K562 (cell line): ENCODE results near the gene FARSA. TPM values are rescaled to one million over a fixed set of nuclear protein-coding genes. Genes with fewer than 3 reads are reported as not detected.

Experiments used
- CBFB ChIP-seq: sonication (generic); formaldehyde crosslinking; IDR thresholded peaks from 2 replicates; pipeline ENCODE4 v1.4.0; 2020; ENCODE audit warnings: mild to moderate bottlenecking, missing genetic modification reagents
- CBX1 ChIP-seq: sonication (generic); IDR thresholded peaks from 2 replicates; pipeline ENCODE4 v1.6.1; 2016; ENCODE audit warnings: antibody characterized with exemption, low read depth, mild to moderate bottlenecking
- CXXC5 ChIP-seq: fragments of 250-450 bp; sonication (Bioruptor Pico); IDR thresholded peaks from 2 replicates; pipeline ENCODE4 v1.8.0; 2022; ENCODE audit warnings: inconsistent platforms, mild to moderate bottlenecking, moderate library complexity
- ELF4 ChIP-seq: fragments of 450-650 bp; formaldehyde crosslinking; IDR thresholded peaks from 2 replicates; pipeline ENCODE4 v1.4.0; 2022; ENCODE audit warnings: missing genetic modification characterization
- FOXJ2 ChIP-seq: fragments of 200-800 bp; sonication (Bioruptor generic); IDR thresholded peaks from 2 replicates; pipeline ENCODE4 v1.6.1; 2016; ENCODE audit warnings: missing genetic modification characterization, missing compliant biosample characterization
- KDM2B ChIP-seq: fragments of 250-450 bp; sonication (Bioruptor Pico); IDR thresholded peaks from 2 replicates; pipeline ENCODE4 v1.8.0; 2021; ENCODE audit warnings: mild to moderate bottlenecking, moderate library complexity
- MEIS2 ChIP-seq: fragments of 450-650 bp; IDR thresholded peaks from 2 replicates; pipeline ENCODE4 v1.6.1; 2014; ENCODE audit warnings: mild to moderate bottlenecking; ENCODE audit not compliant: partially characterized antibody
- MTA2 ChIP-seq: fragments of 450-650 bp; IDR thresholded peaks from 2 replicates; pipeline ENCODE4 v1.6.1; 2016; ENCODE audit warnings: low read depth
- POLR2G ChIP-seq: fragments of 200-400 bp; formaldehyde crosslinking; IDR thresholded peaks from 2 replicates; pipeline ENCODE4 v1.6.1; 2017; ENCODE audit warnings: low read depth, mild to moderate bottlenecking, antibody characterized with exemption, low read length, moderate library complexity
- POU5F1 ChIP-seq: fragments of 150-350 bp; IDR thresholded peaks from 2 replicates; pipeline ENCODE4 v1.6.1; 2014; ENCODE audit warnings: borderline replicate concordance, low read length, low read depth, mild to moderate bottlenecking; ENCODE audit not compliant: partially characterized antibody
- SAFB ChIP-seq: fragments of 200-400 bp; formaldehyde crosslinking; IDR thresholded peaks from 2 replicates; pipeline ENCODE4 v1.6.1; 2017; ENCODE audit warnings: low read depth, low read length, borderline replicate concordance
- SOX6 ChIP-seq: fragments of 450-650 bp; IDR thresholded peaks from 2 replicates; pipeline ENCODE4 v1.6.1; 2014; ENCODE audit warnings: mild to moderate bottlenecking
- SRSF1 ChIP-seq: fragments of 200-400 bp; formaldehyde crosslinking; IDR thresholded peaks from 2 replicates; pipeline ENCODE4 v1.6.1; 2017; ENCODE audit warnings: mild to moderate bottlenecking, low read depth, low read length, moderate library complexity
- STAT5B ChIP-seq: fragments of 250-450 bp; sonication (Bioruptor Pico); IDR thresholded peaks from 2 replicates; pipeline ENCODE4 v1.8.0; 2021; ENCODE audit warnings: mild to moderate bottlenecking, inconsistent platforms
- TAL1 ChIP-seq: fragments of 450-650 bp; IDR thresholded peaks from 2 replicates; pipeline ENCODE4 v1.6.1; 2016; ENCODE audit warnings: mild to moderate bottlenecking
- ZFP36 ChIP-seq: fragments of 150-350 bp; IDR thresholded peaks from 2 replicates; pipeline ENCODE4 v1.6.1; 2018; ENCODE audit warnings: low read length, low read depth; ENCODE audit not compliant: partially characterized antibody
- ZNF239 ChIP-seq: fragments of 250-450 bp; sonication (Bioruptor Pico); IDR thresholded peaks from 2 replicates; pipeline ENCODE4 v1.4.0; 2020; ENCODE audit warnings: mild to moderate bottlenecking
- polyA plus RNA-seq, 8 experiments: library from polyadenylated mRNA; depleted of rRNA in 4 of 8; stranded (reverse) in 5 of 8; unstranded in 3 of 8; fragments of >200 nt; fragmentation: Nextera tagmentation in 2 of 8; fragmentation: Illumina TruSeq in 1 of 8; extraction: Ambion mirVana in 2 of 8; extraction: Trizol in 1 of 8; gene quantifications; 2 replicates each; pipeline versions ENCODE4 v1.2.1 to v1.2.3, GENCODE V29; 2011 to 2014; ENCODE audit warnings: inconsistent platforms in 1 of 8, missing spikeins in 1 of 8
- total RNA-seq, 7 experiments: library from RNA; depleted of rRNA in 6 of 7; stranded (reverse); fragments of >200 nt in 6 of 7; fragmentation: Illumina TruSeq in 2 of 7; extraction: Trizol in 2 of 7; gene quantifications; 2 replicates each; pipeline versions ENCODE4 v1.2.1 to v1.2.3, GENCODE V29; 2011 to 2021; ENCODE audit warnings: low replicate concordance in 1 of 7
- TF ChIP-seq, protein P1 (sequence below): sonication (generic); formaldehyde crosslinking; IDR thresholded peaks from 2 replicates; pipeline ENCODE4 v1.8.0; 2022; ENCODE audit warnings: mild to moderate bottlenecking, low read depth, missing genetic modification reagents
- TF ChIP-seq, protein P2 (sequence below), 3 experiments: fragments of 200-800 bp in 1 of 3; sonication (Bioruptor generic) in 1 of 3; sonication (generic) in 1 of 3; formaldehyde crosslinking in 1 of 3; IDR thresholded peaks; 2 replicates each; pipeline versions ENCODE4 v1.6.1 to v1.8.0; 2016 to 2022; ENCODE audit warnings: mild to moderate bottlenecking in 2 of 3, missing compliant biosample characterization in 2 of 3, missing genetic modification characterization in 2 of 3, missing genetic modification reagents in 1 of 3
- TF ChIP-seq, protein P3 (sequence below): IDR thresholded peaks from 2 replicates; pipeline ENCODE4 v1.6.1; 2016; ENCODE audit warnings: missing genetic modification characterization, missing compliant biosample characterization
- TF ChIP-seq, protein P4 (sequence below): IDR thresholded peaks from 2 replicates; pipeline ENCODE4 v1.6.1; 2011; ENCODE audit warnings: borderline replicate concordance, low read depth, mild to moderate bottlenecking, moderate library complexity, low read length; ENCODE audit not compliant: insufficient read depth, poor library complexity, severe bottlenecking

FARSA gene
- total and polyA plus RNA-seq, 9 of the 15 experiments (the other 6 are each of a cell fraction or from before 2014, with no cell fraction given), result 25.2 to 237 (median 89.6) TPM

- TF ChIP-seq, protein P1, sequence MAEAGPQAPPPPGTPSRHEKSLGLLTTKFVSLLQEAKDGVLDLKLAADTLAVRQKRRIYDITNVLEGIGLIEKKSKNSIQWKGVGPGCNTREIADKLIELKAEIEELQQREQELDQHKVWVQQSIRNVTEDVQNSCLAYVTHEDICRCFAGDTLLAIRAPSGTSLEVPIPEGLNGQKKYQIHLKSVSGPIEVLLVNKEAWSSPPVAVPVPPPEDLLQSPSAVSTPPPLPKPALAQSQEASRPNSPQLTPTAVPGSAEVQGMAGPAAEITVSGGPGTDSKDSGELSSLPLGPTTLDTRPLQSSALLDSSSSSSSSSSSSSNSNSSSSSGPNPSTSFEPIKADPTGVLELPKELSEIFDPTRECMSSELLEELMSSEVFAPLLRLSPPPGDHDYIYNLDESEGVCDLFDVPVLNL (CRISPR knock-in tag), result peak; percentile 50; the same call in 1 of the 2 replicates
- TF ChIP-seq MEIS2 (no peak), TAL1 (no peak; the same call in 1 of the 2 replicates), MTA2 (peak; percentile 46), FOXJ2 (tag) (no peak), STAT5B (CRISPR knock-in tag) (no peak), POLR2G (peak; percentile 78), SRSF1 (no peak), CXXC5 (CRISPR knock-in tag) (peak; percentile 75), CBFB (CRISPR knock-in tag) (peak; percentile 26; the same call in 1 of the 2 replicates), SOX6 (0 out of 2 replicates have a peak, but pooled peaks have one; percentile 46), POU5F1 (peak; percentile 6), ZFP36 (peak; percentile 98), KDM2B (CRISPR knock-in tag) (no peak), ZNF239 (CRISPR knock-in tag) (no peak), CBX1 (peak; percentile 64), ELF4 (0 out of 2 replicates have a peak, but pooled peaks have one; percentile 10), SAFB (peak; percentile 66)
- TF ChIP-seq, protein P2, sequence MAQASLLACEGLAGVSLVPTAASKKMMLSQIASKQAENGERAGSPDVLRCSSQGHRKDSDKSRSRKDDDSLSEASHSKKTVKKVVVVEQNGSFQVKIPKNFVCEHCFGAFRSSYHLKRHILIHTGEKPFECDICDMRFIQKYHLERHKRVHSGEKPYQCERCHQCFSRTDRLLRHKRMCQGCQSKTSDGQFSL (CRISPR knock-in tag; IDR thresholded peaks at IDR 0.05), result peak; percentile 88
- TF ChIP-seq, protein P2 (tag; IDR thresholded peaks at IDR 0.05), result peak in 1 of 2 experiments; percentile 52; a peak in 1 of 4 replicates
- TF ChIP-seq, protein P3, sequence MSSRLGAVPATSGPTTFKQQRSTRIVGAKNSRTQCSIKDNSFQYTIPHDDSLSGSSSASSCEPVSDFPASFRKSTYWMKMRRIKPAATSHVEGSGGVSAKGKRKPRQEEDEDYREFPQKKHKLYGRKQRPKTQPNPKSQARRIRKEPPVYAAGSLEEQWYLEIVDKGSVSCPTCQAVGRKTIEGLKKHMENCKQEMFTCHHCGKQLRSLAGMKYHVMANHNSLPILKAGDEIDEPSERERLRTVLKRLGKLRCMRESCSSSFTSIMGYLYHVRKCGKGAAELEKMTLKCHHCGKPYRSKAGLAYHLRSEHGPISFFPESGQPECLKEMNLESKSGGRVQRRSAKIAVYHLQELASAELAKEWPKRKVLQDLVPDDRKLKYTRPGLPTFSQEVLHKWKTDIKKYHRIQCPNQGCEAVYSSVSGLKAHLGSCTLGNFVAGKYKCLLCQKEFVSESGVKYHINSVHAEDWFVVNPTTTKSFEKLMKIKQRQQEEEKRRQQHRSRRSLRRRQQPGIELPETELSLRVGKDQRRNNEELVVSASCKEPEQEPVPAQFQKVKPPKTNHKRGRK (tag), result no peak
- TF ChIP-seq, protein P4, sequence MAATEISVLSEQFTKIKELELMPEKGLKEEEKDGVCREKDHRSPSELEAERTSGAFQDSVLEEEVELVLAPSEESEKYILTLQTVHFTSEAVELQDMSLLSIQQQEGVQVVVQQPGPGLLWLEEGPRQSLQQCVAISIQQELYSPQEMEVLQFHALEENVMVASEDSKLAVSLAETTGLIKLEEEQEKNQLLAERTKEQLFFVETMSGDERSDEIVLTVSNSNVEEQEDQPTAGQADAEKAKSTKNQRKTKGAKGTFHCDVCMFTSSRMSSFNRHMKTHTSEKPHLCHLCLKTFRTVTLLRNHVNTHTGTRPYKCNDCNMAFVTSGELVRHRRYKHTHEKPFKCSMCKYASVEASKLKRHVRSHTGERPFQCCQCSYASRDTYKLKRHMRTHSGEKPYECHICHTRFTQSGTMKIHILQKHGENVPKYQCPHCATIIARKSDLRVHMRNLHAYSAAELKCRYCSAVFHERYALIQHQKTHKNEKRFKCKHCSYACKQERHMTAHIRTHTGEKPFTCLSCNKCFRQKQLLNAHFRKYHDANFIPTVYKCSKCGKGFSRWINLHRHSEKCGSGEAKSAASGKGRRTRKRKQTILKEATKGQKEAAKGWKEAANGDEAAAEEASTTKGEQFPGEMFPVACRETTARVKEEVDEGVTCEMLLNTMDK, result peak; percentile 96
Measured at GRCh38 chr19:12965017-12965811, 31.7 kb upstream of the FARSA start (continued).
